M059J (cell line): Measurements from ENCODE around the gene C9orf85. TPM values are rescaled to one million over a fixed set of nuclear protein-coding genes. Genes with fewer than 3 reads are reported as not detected.

Experiments
- DNase-seq: peaks from one replicate; pipeline ENCODE4 v3.0.0-alpha.2; 2012; ENCODE audit warnings: low read depth
- total RNA-seq: library from RNA; depleted of rRNA; stranded (reverse); fragments of >200 nt; shearing (Covaris generic); gene quantifications from 2 replicates; pipeline ENCODE4 v1.2.3, GENCODE V29; 2014

C9orf85 gene
- total RNA-seq, 1 experiment from 2014 or later: 32.2 TPM

DNA sequence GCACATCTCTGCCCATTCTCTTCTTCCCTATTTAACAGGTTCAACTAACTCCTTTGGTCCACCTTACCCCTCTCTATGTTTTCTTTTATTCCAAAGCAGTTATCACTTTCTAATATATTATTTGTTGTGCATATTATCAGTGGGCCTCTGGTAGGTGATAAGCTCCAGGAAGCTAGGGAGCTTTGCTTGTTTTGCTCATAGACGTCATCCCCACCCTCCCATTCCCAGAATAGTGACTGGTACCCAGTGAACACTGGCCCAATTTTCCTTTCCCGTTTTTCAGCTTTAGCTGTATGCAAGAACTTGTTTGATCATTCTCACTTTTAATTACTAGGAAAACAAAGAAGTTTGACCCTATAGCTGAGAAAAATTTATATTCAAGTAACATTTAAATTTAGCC, 7.4 kb upstream of the C9orf85 start:
- DNase-seq: no peak

GRCh38 chr9:71908825-71909224, 2.6 kb upstream of the C9orf85 start:
- no peak for DNase-seq

- peak; percentile 60 for DNase-seq
Observed at GRCh38 chr9:71909887-71910649, 1.4 kb upstream of the C9orf85 start.

DNA sequence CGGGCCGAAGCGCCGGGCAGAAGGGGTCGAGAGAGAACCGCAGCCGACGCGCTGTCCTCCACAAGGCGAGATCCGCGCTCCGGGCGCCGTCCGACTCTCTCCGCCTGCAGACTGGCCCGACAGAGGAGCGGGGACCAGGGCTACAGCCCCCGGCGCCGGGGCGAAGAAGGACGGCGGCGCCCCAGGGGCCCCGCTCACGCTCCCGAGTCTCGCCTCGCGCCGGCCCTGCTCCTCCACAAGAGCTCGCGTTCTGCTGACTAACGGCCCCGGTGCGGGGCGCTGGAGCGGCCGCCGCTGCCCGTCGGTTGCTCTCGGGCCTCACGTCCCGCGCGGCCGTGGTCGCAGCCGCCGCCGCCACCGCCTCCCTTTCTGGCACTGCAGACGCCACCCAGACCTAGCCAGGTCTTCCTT, 784 bp upstream of the C9orf85 start:
- DNase-seq: no peak

- DNase-seq: no peak
Observed at GRCh38 chr9:71911908-71912335, 483 bp downstream of the C9orf85 start.

DNA sequence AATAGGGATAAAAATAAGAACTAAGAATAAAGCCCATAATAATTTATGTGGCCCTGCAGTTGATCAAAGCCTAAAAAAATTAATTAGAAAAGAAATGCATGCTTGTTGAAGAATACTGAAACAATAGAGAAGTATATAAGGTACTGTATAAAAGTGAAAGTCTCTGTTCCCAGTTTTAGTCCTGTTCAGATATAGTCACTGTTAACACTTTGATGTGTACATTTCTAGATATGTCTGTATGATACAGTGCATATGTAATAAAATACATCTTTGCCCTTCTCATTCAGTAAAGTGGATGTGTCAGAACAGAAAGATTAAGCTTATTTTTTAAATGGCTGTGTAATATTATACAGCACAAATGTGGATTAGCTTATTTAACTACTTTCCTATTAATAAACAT, 4.1 kb downstream of the C9orf85 start:
- DNase-seq: no peak

- DNase-seq: no peak
Observed at GRCh38 chr9:71916834-71917534, 5.5 kb downstream of the C9orf85 start.

GRCh38 chr9:71918419-71918818, 7.0 kb downstream of the C9orf85 start:
- no peak for DNase-seq

GRCh38 chr9:71920456-71921189, 9.2 kb downstream of the C9orf85 start:
- DNase-seq: no peak

DNA sequence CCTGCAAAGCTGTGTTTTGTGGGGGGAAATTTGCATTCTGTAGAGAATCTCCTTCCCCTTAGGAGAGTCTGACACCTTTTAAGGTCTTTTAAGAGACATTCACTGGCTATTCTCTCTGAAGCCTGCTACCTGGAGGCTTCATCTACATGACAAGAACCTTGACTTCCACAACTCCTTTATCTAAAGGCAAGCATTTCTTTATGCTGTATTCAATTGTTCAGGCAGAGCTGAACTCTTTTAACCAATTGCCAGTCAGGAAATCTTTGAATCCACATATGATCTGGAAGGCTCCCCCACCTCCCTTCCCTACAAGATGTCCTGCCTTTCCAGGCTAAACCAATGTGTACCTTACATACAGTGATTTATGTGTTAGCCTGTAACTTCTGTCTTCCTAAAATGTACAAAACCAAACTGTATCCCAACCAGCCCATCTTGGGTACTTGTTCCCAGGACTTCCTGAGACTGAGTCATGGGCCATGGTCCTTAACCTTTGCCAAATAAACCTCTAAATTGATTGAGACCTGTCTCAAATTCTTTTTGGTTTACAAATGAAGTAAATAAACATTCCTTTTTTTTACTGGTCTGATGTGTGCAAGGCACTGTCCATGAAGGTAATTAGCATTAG, 9.9 kb downstream of the C9orf85 start:
- peak; percentile 84 for DNase-seq

DNA sequence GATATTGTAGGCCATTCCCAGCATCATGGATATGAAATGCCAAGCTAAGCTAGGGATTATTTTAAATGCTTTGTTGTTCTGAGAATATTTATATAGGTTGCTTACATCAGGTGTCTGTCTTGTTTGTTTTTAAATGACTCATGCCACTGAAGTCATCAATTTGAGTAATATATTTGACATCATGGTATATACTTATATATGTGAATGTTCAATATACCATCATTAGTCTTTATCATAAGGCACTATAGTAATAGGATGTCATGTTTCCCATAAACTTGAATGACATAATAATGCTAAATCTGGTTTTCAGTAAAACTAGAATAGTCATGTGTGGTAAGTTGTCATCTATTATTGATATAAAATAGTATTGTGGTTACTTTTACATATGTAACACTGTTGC, 13.1 kb downstream of the C9orf85 start:
- DNase-seq: no peak

- no peak for DNase-seq
Observed at GRCh38 chr9:71925834-71926233, 14.4 kb downstream of the C9orf85 start.

GRCh38 chr9:71928376-71928775, 16.9 kb downstream of the C9orf85 start:
- peak; percentile 80 for DNase-seq

DNA sequence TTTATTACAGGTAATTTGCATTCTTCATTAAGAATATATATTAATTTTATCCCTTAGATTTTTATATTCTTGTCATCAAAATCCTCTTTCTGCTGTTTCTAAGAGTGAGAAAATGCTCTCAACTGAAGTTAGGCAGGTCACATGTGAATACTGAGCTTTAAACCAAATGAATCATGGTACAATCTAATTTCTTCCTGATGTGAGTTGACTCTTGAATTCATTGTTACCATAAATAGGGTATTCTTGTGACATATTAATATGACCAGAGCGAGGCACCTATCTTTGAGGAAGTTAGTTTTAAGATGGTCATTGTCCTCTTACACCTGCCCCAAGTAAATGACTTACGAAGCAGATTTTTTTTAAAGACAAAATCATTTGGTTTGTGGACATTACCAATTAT, 17.4 kb downstream of the C9orf85 start:
- no peak for DNase-seq

DNA sequence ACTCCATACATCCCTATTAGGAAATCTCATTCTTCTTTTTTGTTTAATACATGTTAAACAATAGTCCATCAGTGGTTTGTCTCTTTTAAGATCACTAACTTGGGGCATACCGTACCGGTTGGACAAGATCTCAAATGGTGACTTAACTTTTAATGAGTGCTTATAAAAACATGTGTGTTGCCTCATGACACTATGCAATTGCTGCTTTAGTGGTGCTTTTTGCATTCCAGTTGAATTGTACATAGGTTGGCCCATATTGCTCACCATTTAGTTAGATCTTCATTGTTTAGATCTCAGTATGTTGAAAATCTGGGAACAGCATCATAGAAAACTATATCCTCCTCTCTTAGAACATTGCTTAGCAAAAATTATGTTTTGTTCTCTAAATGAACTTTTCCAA, 17.8 kb downstream of the C9orf85 start:
- peak; percentile 34 for DNase-seq

- DNase-seq: peak; percentile 88
Observed at GRCh38 chr9:71929791-71930440, 18.5 kb downstream of the C9orf85 start.

GRCh38 chr9:71931166-71931565, 19.7 kb downstream of the C9orf85 start:
- DNase-seq: no peak

DNA sequence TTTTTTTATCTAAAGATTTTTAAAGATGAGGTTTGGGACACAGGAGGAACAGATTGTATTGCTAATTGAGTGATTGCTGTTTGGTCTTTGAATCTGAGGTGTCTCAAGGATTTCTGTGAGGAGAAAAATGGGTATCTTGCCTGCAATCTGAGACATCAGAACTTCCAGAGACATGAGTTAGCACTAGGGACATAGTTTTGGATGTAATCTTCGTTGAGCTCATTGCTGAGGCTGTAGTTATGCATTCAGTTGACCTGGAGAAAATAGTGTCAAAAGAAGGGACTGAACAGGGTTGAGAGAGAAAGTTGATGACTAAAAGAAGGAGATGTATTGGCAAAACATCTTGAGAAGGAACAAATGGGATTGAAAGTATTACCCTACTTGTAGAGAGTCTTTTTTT, 24.6 kb downstream of the C9orf85 start:
- DNase-seq: no peak

DNA sequence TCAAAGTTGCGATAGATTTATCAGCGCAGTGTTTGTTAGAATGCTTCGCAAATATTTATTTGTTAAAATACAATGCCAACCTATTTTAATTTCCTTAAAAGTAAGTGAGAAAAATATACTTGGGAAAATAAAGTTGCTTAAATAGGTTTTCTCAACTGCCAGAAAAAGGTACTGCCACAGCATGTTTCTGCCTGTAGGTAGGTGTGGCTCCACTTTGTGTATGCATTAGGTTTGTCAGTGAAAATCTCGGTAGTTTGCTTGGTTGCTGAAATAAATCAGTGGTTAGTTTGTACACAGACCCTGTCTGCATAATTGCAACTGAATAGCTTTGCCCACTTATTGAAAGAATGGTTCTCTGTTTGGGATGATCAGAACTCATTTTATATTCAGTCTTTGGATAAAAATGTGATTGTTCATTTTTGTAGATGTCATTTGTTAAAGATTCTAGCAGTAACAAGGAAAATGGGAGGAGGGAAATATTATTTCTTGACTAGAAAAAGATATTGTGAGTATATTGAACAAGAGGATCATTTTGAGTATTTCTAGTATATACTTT, 25.7 kb downstream of the C9orf85 start:
- DNase-seq: no peak

GRCh38 chr9:71937898-71938297, 26.5 kb downstream of the C9orf85 start:
- DNase-seq: no peak

GRCh38 chr9:71941060-71941568, 29.7 kb downstream of the C9orf85 start:
- peak; percentile 40 for DNase-seq
